BE2C (cell line): ENCODE results near the gene DCP1A.
"Not testable (repeated sequence)": the region's sequence is repeated elsewhere in the genome, so short reads cannot be mapped to it uniquely, and the experiment has no call there.

ENCODE experiments used
- DNase-seq: peaks from one replicate; pipeline ENCODE4 v3.0.0-alpha.2; 2020
- H3K27me3 ChIP-seq: fragments of 250-450 bp; sonication (Bioruptor Pico); 2 replicates; pipeline ENCODE4 v1.5.1; 2020; ENCODE audit warnings: mild to moderate bottlenecking
- H3K36me3 ChIP-seq: fragments of 250-450 bp; sonication (Bioruptor Pico); 2 replicates; pipeline ENCODE4 v1.5.1; 2020; ENCODE audit warnings: mild to moderate bottlenecking
- H3K4me1 ChIP-seq: fragments of 250-450 bp; sonication (Bioruptor Pico); 2 replicates; pipeline ENCODE4 v1.5.1; 2020
- H3K4me3 ChIP-seq: 2 replicates; pipeline ENCODE4 v1.5.1; 2011; ENCODE audit warnings: low read depth, low read length
- H3K9me3 ChIP-seq: fragments of 250-450 bp; sonication (Bioruptor Pico); 2 replicates; pipeline ENCODE4 v1.5.1; 2020
- CTCF ChIP-seq: IDR thresholded peaks from 2 replicates; pipeline ENCODE4 v1.5.1; 2012; ENCODE audit warnings: mild to moderate bottlenecking, low read depth, low read length

Gene DCP1A

GRCh38 chr3:53278667-53279066, 68.7 kb downstream of the DCP1A start:
- Histone ChIP-seq H3K4me3 (no peak overlapping the region), H3K9me3 (no peaks in the 10 kb centered on the region), H3K4me1 (no peaks in the 10 kb centered on the region), H3K27me3 (no peaks in the 10 kb centered on the region), H3K36me3 (no peaks in the 10 kb centered on the region)
- no peak for TF ChIP-seq CTCF
- no peak for DNase-seq

GRCh38 chr3:53274938-53275605, 72.3 kb downstream of the DCP1A start:
- H3K9me3 ChIP-seq, result no peaks in the 10 kb centered on the region
- no peak overlapping the region for H3K4me3 ChIP-seq
- H3K27me3 ChIP-seq, result no peaks in the 10 kb centered on the region
- H3K4me1 ChIP-seq, result peaks cover 5% of the 10 kb centered on the region; the same call in 1 of the 2 replicates
- no peak for TF ChIP-seq CTCF
- DNase-seq, result no peak
- no peaks in the 10 kb centered on the region for H3K36me3 ChIP-seq

GRCh38 chr3:53273146-53273670, 74.1 kb downstream of the DCP1A start:
- DNase-seq, result no peak
- Histone ChIP-seq H3K4me3 (no peak overlapping the region), H3K27me3 (no peaks in the 10 kb centered on the region), H3K9me3 (no peaks in the 10 kb centered on the region), H3K36me3 (no peaks in the 10 kb centered on the region), H3K4me1 (peaks cover 5% of the 10 kb centered on the region; the same call in 1 of the 2 replicates)
- TF ChIP-seq CTCF, result no peak

- Histone ChIP-seq H3K4me3 (no peak overlapping the region), H3K27me3 (no peaks in the 10 kb centered on the region), H3K9me3 (no peaks in the 10 kb centered on the region), H3K4me1 (peaks cover 5% of the 10 kb centered on the region; the same call in 1 of the 2 replicates), H3K36me3 (no peaks in the 10 kb centered on the region)
- DNase-seq, result peak; percentile 85
- TF ChIP-seq CTCF, result no peak
These were observed 77.2 kb downstream of the DCP1A start for GRCh38 chr3:53269888-53270880.

- DNase-seq, H3K9me3 ChIP-seq, H3K36me3 ChIP-seq, H3K27me3 ChIP-seq, H3K4me1 ChIP-seq, H3K4me3 ChIP-seq: not testable (repeated sequence)
These were observed 78.2 kb downstream of the DCP1A start for GRCh38 chr3:53269193-53269592.

- DNase-seq, result no peak
- no peaks in the 10 kb centered on the region for H3K9me3 ChIP-seq
- no peak for TF ChIP-seq CTCF
These were observed 79.6 kb downstream of the DCP1A start for GRCh38 chr3:53267766-53268165.

More at GRCh38 chr3:53267766-53268165, 79.6 kb downstream of the DCP1A start:
- H3K36me3 ChIP-seq, result no peaks in the 10 kb centered on the region
- no peaks in the 10 kb centered on the region for H3K27me3 ChIP-seq
- H3K4me3 ChIP-seq, result no peak overlapping the region
- H3K4me1 ChIP-seq, result peaks cover 5% of the 10 kb centered on the region; the same call in 1 of the 2 replicates
